Cardiac muscle cell (in vitro differentiated cells and primary cell): Measurements from ENCODE around the gene CNKSR2. TPM values are rescaled to one million over a fixed set of nuclear protein-coding genes. Genes with fewer than 3 reads are reported as not detected.

Experiments used
- DNase-seq, 2 donors: peaks; one replicate each; pipeline versions ENCODE4 v3.0.0 to v3.0.0-alpha.2; 2010 to 2017; ENCODE audit warnings: low read depth in 1 of 2, low spot score in 1 of 2
- H3K27ac ChIP-seq: fragments of 200-600 bp; sonication (generic); 2 replicates; pipeline ENCODE4 v1.5.1; 2016
- H3K27me3 ChIP-seq: fragments of 200-600 bp; sonication (generic); 2 replicates; pipeline ENCODE4 v1.6.0; 2016; ENCODE audit warnings: control low read depth
- H3K36me3 ChIP-seq: fragments of 200-600 bp; sonication (generic); 2 replicates; pipeline ENCODE4 v1.5.1; 2016; ENCODE audit warnings: control low read depth
- H3K4me1 ChIP-seq: fragments of 200-600 bp; sonication (generic); 2 replicates; pipeline ENCODE4 v1.8.1; 2017; ENCODE audit warnings: low read depth, mild to moderate bottlenecking, mixed run types
- H3K4me3 ChIP-seq: fragments of 200-600 bp; sonication (generic); 2 replicates; pipeline ENCODE4 v1.5.1; 2016; ENCODE audit warnings: mild to moderate bottlenecking
- H3K9me3 ChIP-seq: fragments of 200-600 bp; sonication (generic); 2 replicates; pipeline ENCODE4 v1.5.1; 2017; ENCODE audit warnings: low read depth, mild to moderate bottlenecking, control low read depth
- polyA plus RNA-seq: library from polyadenylated mRNA; unstranded; fragments of >200 nt; fragmentation: Nextera tagmentation; extraction: Ambion mirVana; gene quantifications from 2 replicates; pipeline ENCODE4 v1.2.1, GENCODE V29; 2016
- total RNA-seq: library from RNA; depleted of rRNA; stranded (reverse); fragments of >200 nt; gene quantifications from 2 replicates; pipeline ENCODE4 v1.2.3, GENCODE V29; 2016
- TF ChIP-seq, protein P1 (sequence below): IDR thresholded peaks from 2 replicates; pipeline ENCODE4 v1.5.1; 2012; ENCODE audit warnings: low read depth, mild to moderate bottlenecking, low read length

Gene CNKSR2
- total and polyA plus RNA-seq, 2 experiments from 2014 or later = 1.5 to 25.3 TPM

DNA sequence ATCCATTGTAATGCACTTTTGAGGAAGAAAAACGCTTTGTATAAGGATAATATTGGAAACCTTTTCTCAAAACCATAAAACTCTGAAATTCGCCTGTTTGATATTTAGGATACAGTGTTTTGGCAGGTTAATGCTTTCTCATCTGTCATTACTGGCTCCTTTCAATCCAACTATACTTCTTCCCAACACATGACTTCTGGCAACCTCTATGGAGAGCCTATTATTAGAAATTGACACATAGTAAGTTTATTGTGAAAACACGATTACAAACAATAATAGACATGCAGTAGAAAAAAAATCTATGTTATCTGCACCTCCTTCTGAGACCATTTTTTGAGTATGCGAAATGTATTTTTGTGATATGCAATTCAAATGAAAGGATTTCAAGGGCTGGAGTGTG lies 288.5 kb downstream of the CNKSR2 start:
- Histone ChIP-seq H3K4me3 (no peak overlapping the region), H3K9me3 (no peaks in the 10 kb centered on the region), H3K27ac (no peak overlapping the region), H3K36me3 (no peaks in the 10 kb centered on the region), H3K4me1 (no peaks in the 10 kb centered on the region), H3K27me3 (peaks cover 5% of the 10 kb centered on the region)
- TF ChIP-seq, protein P1, sequence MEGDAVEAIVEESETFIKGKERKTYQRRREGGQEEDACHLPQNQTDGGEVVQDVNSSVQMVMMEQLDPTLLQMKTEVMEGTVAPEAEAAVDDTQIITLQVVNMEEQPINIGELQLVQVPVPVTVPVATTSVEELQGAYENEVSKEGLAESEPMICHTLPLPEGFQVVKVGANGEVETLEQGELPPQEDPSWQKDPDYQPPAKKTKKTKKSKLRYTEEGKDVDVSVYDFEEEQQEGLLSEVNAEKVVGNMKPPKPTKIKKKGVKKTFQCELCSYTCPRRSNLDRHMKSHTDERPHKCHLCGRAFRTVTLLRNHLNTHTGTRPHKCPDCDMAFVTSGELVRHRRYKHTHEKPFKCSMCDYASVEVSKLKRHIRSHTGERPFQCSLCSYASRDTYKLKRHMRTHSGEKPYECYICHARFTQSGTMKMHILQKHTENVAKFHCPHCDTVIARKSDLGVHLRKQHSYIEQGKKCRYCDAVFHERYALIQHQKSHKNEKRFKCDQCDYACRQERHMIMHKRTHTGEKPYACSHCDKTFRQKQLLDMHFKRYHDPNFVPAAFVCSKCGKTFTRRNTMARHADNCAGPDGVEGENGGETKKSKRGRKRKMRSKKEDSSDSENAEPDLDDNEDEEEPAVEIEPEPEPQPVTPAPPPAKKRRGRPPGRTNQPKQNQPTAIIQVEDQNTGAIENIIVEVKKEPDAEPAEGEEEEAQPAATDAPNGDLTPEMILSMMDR = no peak
- no peak for DNase-seq

- Histone ChIP-seq H3K36me3 (no peaks in the 10 kb centered on the region), H3K9me3 (no peaks in the 10 kb centered on the region), H3K27me3 (no peaks in the 10 kb centered on the region), H3K4me3 (no peak overlapping the region), H3K27ac (no peak overlapping the region), H3K4me1 (no peaks in the 10 kb centered on the region)
- DNase-seq = no peak
- TF ChIP-seq, protein P1 = no peak
Measured at GRCh38 chrX:21666252-21666651, 292.0 kb downstream of the CNKSR2 start.

- no peaks in the 10 kb centered on the region for H3K4me1 ChIP-seq
- no peak for DNase-seq
- H3K27ac ChIP-seq = no peak overlapping the region
- H3K9me3 ChIP-seq = no peaks in the 10 kb centered on the region
- TF ChIP-seq, protein P1 = no peak
- no peaks in the 10 kb centered on the region for H3K27me3 ChIP-seq
- H3K4me3 ChIP-seq = no peak overlapping the region
- no peaks in the 10 kb centered on the region for H3K36me3 ChIP-seq
Measured at GRCh38 chrX:21666679-21667078, 292.5 kb downstream of the CNKSR2 start.

- no peaks in the 10 kb centered on the region for H3K9me3 ChIP-seq
- TF ChIP-seq, protein P1 = no peak
- H3K4me1 ChIP-seq = peaks cover 6% of the 10 kb centered on the region
- H3K27ac ChIP-seq = no peak overlapping the region
- H3K36me3 ChIP-seq = no peaks in the 10 kb centered on the region
- no peak overlapping the region for H3K4me3 ChIP-seq
- H3K27me3 ChIP-seq = no peaks in the 10 kb centered on the region
- no peak for DNase-seq
Measured at GRCh38 chrX:21674430-21675186, 300.4 kb downstream of the CNKSR2 start.

DNA sequence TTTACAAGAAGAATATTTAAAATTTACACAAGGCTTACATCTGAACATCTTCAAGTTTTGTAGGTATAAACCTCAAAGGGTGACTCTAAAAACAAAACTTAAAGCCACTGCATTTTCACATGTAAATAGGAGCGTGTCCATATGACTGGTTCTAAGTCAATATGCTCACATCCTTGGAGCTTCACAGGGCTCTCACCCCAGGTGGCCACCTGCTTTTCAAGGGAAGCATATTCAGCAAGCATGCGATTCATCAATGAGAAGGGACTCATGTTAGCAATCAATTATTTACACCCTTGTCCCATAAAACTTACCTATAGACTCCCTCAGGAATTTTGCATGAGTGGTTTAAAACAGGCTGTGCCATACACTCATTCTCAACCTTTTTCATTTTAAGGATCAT lies 301.7 kb downstream of the CNKSR2 start:
- no peak overlapping the region for H3K4me3 ChIP-seq
- no peaks in the 10 kb centered on the region for H3K36me3 ChIP-seq
- TF ChIP-seq, protein P1 = no peak
- no peaks in the 10 kb centered on the region for H3K27me3 ChIP-seq
- H3K4me1 ChIP-seq = peaks cover 6% of the 10 kb centered on the region
- no peak for DNase-seq
- H3K27ac ChIP-seq = no peak overlapping the region
- no peaks in the 10 kb centered on the region for H3K9me3 ChIP-seq
